ENCODE measurements around the gene ARVCF.

GRCh38 chr22:19962909-19963806 is 53.5 kb downstream of the ARVCF start:
- TF ChIP-seq HDAC2 (IDR thresholded peaks at IDR 0.05) (no peak), EP300 (IDR thresholded peaks at IDR 0.05; ENCODE audit: low read length) (no peak), NRF1 (conservative IDR thresholded peaks at IDR 0.05 in 1 of 2, IDR thresholded peaks at IDR 0.05 in 1 of 2) (no peak)

All from K562 (cell line).